Measurements from ENCODE around the gene MUC22. TPM values are rescaled to one million over a fixed set of nuclear protein-coding genes. Genes with fewer than 3 reads are reported as not detected.

MUC22 gene
- total and polyA plus RNA-seq, 9 donors = not detected

- 60 to 92% (median 88%) methylated on average over 4 of the region's 4 CpGs for WGBS, 3 donors
These were observed 35.6 kb upstream of the MUC22 start for GRCh38 chr6:30974490-30975252.

GRCh38 chr6:30979141-30979540, 31.1 kb upstream of the MUC22 start:
- Histone ChIP-seq H3K9me3 (no peaks in the 10 kb centered on the region), H3K36me3 (no peaks in the 10 kb centered on the region), H3K4me1 (ENCODE audit: insufficient read depth) (peaks cover 4% of the 10 kb centered on the region), H3K27ac (no peak overlapping the region), H3K4me3 (no peak overlapping the region), H3K27me3 (no peaks in the 10 kb centered on the region)
- intact Hi-C loops (cut with DNase I) = loop anchor here in 1 of 4 donors (5.0 kb wide), 1 partner anchor 1818 kb away; no protein-coding TSS in a partner anchor
- TF ChIP-seq POLR2A (IDR thresholded peaks at IDR 0.05) (no peak), EP300 (IDR thresholded peaks at IDR 0.05) (no peak), CTCF (IDR thresholded peaks at IDR 0.05) (no peak)
- no peak for DNase-seq
- WGBS, 3 donors = 0 to 6% (median 3%) methylated on average over 1 of the region's 1 CpG

More at GRCh38 chr6:30974490-30975252, 35.6 kb upstream of the MUC22 start:
- intact Hi-C loops (cut with DNase I) = loop anchor here in 1 of 4 donors (5.0 kb wide), 1 partner anchor 1823 kb away; no protein-coding TSS in a partner anchor
- no peaks in the 10 kb centered on the region for H3K27me3 ChIP-seq
- H3K4me1 ChIP-seq (ENCODE audit: insufficient read depth) = peaks cover 1% of the 10 kb centered on the region
- H3K9me3 ChIP-seq = no peaks in the 10 kb centered on the region
- DNase-seq = no peak
- H3K27ac ChIP-seq = no peak overlapping the region
- H3K4me3 ChIP-seq = no peak overlapping the region
- TF ChIP-seq EP300 (IDR thresholded peaks at IDR 0.05) (no peak), CTCF (IDR thresholded peaks at IDR 0.05) (no peak), POLR2A (IDR thresholded peaks at IDR 0.05) (no peak)
- no peaks in the 10 kb centered on the region for H3K36me3 ChIP-seq

GRCh38 chr6:30979690-30980089, 30.6 kb upstream of the MUC22 start:
- peak overlapping the region in 1 of 2 donors; percentile 7 for H3K27ac ChIP-seq
- intact Hi-C loops (cut with DNase I) = loop anchor here in 1 of 4 donors (5.0 kb wide), 1 partner anchor 1818 kb away; no protein-coding TSS in a partner anchor
- WGBS, 3 donors = 10 to 21% (median 12%) methylated on average over 4 of the region's 4 CpGs
- H3K9me3 ChIP-seq = no peaks in the 10 kb centered on the region
- no peaks in the 10 kb centered on the region for H3K27me3 ChIP-seq
- H3K36me3 ChIP-seq = no peaks in the 10 kb centered on the region
- DNase-seq = no peak
- no peak overlapping the region for H3K4me3 ChIP-seq
- peaks cover 4% of the 10 kb centered on the region for H3K4me1 ChIP-seq (ENCODE audit: insufficient read depth)
- TF ChIP-seq CTCF (IDR thresholded peaks at IDR 0.05) (no peak), EP300 (IDR thresholded peaks at IDR 0.05) (no peak), POLR2A (IDR thresholded peaks at IDR 0.05) (no peak)

- intact Hi-C loops (cut with DNase I) = no loop called here
- TF ChIP-seq CTCF (IDR thresholded peaks at IDR 0.05) (no peak), POLR2A (IDR thresholded peaks at IDR 0.05) (no peak), EP300 (IDR thresholded peaks at IDR 0.05) (no peak)
- Histone ChIP-seq H3K4me1 (ENCODE audit: insufficient read depth) (peaks cover 4% of the 10 kb centered on the region), H3K9me3 (no peaks in the 10 kb centered on the region), H3K4me3 (no peak overlapping the region), H3K27me3 (no peaks in the 10 kb centered on the region), H3K36me3 (no peaks in the 10 kb centered on the region), H3K27ac (no peak overlapping the region)
- peak in 4 of 5 donors; percentile 30 to 44 (median 40) for DNase-seq
- 12 to 21% (median 19%) methylated on average over 13 of the region's 13 CpGs for WGBS, 3 donors
These were observed 28.1 kb upstream of the MUC22 start for GRCh38 chr6:30981942-30982772.
